ENCODE measurements around the gene TADA2B. TPM values are rescaled to one million over a fixed set of nuclear protein-coding genes. Genes with fewer than 3 reads are reported as not detected.

TADA2B gene
- total RNA-seq, 6 donors from 2014 or later = 20.8 to 29.0 (median 26.2) TPM

GRCh38 chr4:7023901-7024300 is 19.3 kb upstream of the TADA2B start:
- no peak for DNase-seq
- 92 to 100% methylated on average over 4 to 12 of the region's 12 CpGs for WGBS, 2 donors
- H3K4me3 ChIP-seq = no peak overlapping the region
- H3K27me3 ChIP-seq = no peaks in the 10 kb centered on the region
- H3K9me3 ChIP-seq = no peaks in the 10 kb centered on the region
- no peak overlapping the region for H3K27ac ChIP-seq
- H3K4me1 ChIP-seq = no peaks in the 10 kb centered on the region
- no peak for TF ChIP-seq EP300 (IDR thresholded peaks at IDR 0.05)
- TF ChIP-seq POLR2AphosphoS5 (IDR thresholded peaks at IDR 0.05) = no peak
- no peak for TF ChIP-seq CTCF (IDR thresholded peaks at IDR 0.05)
- TF ChIP-seq POLR2A (IDR thresholded peaks at IDR 0.05) = no peak
- H3K36me3 ChIP-seq = peaks cover 6 to 85% (median 37%) of the 10 kb centered on the region in 4 donors
- ATAC-seq (ENCODE audit: low FRiP score in 2 of 2) = no peak

- Histone ChIP-seq H3K27ac (no peak overlapping the region), H3K9me3 (no peaks in the 10 kb centered on the region), H3K4me1 (no peaks in the 10 kb centered on the region), H3K4me3 (no peak overlapping the region), H3K36me3 (peaks cover 6 to 85% (median 38%) of the 10 kb centered on the region in 4 donors), H3K27me3 (no peaks in the 10 kb centered on the region)
- WGBS, 2 donors = 85 to 91% methylated on average over 16 to 19 of the region's 19 CpGs
- TF ChIP-seq POLR2A (IDR thresholded peaks at IDR 0.05) (no peak), CTCF (IDR thresholded peaks at IDR 0.05) (no peak), POLR2AphosphoS5 (IDR thresholded peaks at IDR 0.05) (no peak), EP300 (IDR thresholded peaks at IDR 0.05) (no peak)
- no peak for DNase-seq
- ATAC-seq (ENCODE audit: low FRiP score in 2 of 2) = peak; percentile 5 to 20
Observed at GRCh38 chr4:7024336-7024890, 18.8 kb upstream of the TADA2B start.

- 87 to 91% methylated on average over 28 of the region's 28 CpGs for WGBS, 2 donors
- Histone ChIP-seq H3K27me3 (no peaks in the 10 kb centered on the region), H3K36me3 (peaks cover 10 to 91% (median 44%) of the 10 kb centered on the region in 4 donors), H3K4me3 (no peak overlapping the region), H3K9me3 (no peaks in the 10 kb centered on the region), H3K4me1 (no peaks in the 10 kb centered on the region), H3K27ac (no peak overlapping the region)
- DNase-seq = no peak
- TF ChIP-seq POLR2AphosphoS5 (IDR thresholded peaks at IDR 0.05) = no peak
- TF ChIP-seq POLR2A (IDR thresholded peaks at IDR 0.05) = no peak
- TF ChIP-seq EP300 (IDR thresholded peaks at IDR 0.05) = no peak
- TF ChIP-seq CTCF (IDR thresholded peaks at IDR 0.05) = no peak
- no peak for ATAC-seq (ENCODE audit: low FRiP score in 2 of 2)
Observed at GRCh38 chr4:7025040-7025602, 18.1 kb upstream of the TADA2B start.

GRCh38 chr4:7026107-7026506 is 17.1 kb upstream of the TADA2B start:
- Histone ChIP-seq H3K4me3 (no peak overlapping the region), H3K9me3 (no peaks in the 10 kb centered on the region), H3K27ac (no peak overlapping the region), H3K27me3 (no peaks in the 10 kb centered on the region), H3K36me3 (peaks cover 17 to 94% (median 54%) of the 10 kb centered on the region in 4 donors), H3K4me1 (no peaks in the 10 kb centered on the region)
- WGBS, 2 donors = 96% methylated on average over 9 of the region's 9 CpGs
- DNase-seq = no peak
- TF ChIP-seq CTCF (IDR thresholded peaks at IDR 0.05) (no peak), POLR2AphosphoS5 (IDR thresholded peaks at IDR 0.05) (no peak), POLR2A (IDR thresholded peaks at IDR 0.05) (no peak), EP300 (IDR thresholded peaks at IDR 0.05) (no peak)
- no peak for ATAC-seq (ENCODE audit: low FRiP score in 2 of 2)

GRCh38 chr4:7027284-7027683 is 15.9 kb upstream of the TADA2B start:
- ATAC-seq (ENCODE audit: low FRiP score in 2 of 2) (no peak), DNase-seq (no peak)
- H3K9me3 ChIP-seq = no peaks in the 10 kb centered on the region
- H3K36me3 ChIP-seq = peaks cover 22 to 95% (median 60%) of the 10 kb centered on the region in 4 donors
- no peak overlapping the region for H3K27ac ChIP-seq
- no peaks in the 10 kb centered on the region for H3K4me1 ChIP-seq
- H3K27me3 ChIP-seq = no peaks in the 10 kb centered on the region
- no peak for TF ChIP-seq EP300 (IDR thresholded peaks at IDR 0.05)
- no peak for TF ChIP-seq POLR2AphosphoS5 (IDR thresholded peaks at IDR 0.05)
- TF ChIP-seq CTCF (IDR thresholded peaks at IDR 0.05) = no peak
- H3K4me3 ChIP-seq = no peak overlapping the region
- WGBS, 2 donors = 93 to 97% methylated on average over 7 of the region's 7 CpGs

Measured in upper lobe of left lung (tissue), 6 donors.